Measurements from ENCODE around the gene ANKRD52. TPM values are rescaled to one million over a fixed set of nuclear protein-coding genes. Genes with fewer than 3 reads are reported as not detected.

The ANKRD52 gene
- total RNA-seq, 2 experiments from 2014 or later = 29.2 to 31.0 TPM

DNA sequence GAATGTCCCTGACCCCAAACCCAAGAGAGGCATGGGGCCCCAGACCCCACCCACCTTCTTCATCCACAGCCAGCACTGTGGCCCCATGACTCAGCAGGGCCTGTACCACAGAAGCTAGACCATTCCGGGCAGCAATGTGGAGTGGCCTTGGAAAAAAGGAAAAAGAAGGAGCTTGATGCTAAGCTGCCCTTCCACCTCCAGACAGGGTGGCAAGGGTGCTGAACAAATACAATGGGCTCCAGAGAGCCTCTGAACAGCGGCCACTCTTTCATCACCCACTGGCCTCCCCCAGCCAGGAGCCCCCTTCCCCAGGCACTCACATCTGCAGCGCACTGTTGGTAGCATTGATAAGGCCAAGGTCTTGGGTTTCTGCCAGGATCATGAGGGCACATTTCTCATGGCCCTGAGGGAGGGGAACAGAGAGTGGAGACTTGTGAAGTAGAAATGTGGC is 14.4 kb downstream of the ANKRD52 start:
- ChIA-PET POLR2A (no interaction called here), CTCF (no interaction called here)
- Mint-ChIP-seq H3K4me3 (no peak overlapping the region), H3K9me3 (ENCODE audit: low read depth) (no peaks in the 10 kb centered on the region), H3K36me3 (ENCODE audit: low read depth) (peaks cover 22% of the 10 kb centered on the region), H3K27me3 (no peaks in the 10 kb centered on the region), H3K4me1 (no peaks in the 10 kb centered on the region), H3K27ac (peak overlapping the region; percentile 55)
- ATAC-seq (no peak), DNase-seq (no peak)
- intact Hi-C loops (cut with DNase I, micrococcal nuclease) = no loop called here

DNA sequence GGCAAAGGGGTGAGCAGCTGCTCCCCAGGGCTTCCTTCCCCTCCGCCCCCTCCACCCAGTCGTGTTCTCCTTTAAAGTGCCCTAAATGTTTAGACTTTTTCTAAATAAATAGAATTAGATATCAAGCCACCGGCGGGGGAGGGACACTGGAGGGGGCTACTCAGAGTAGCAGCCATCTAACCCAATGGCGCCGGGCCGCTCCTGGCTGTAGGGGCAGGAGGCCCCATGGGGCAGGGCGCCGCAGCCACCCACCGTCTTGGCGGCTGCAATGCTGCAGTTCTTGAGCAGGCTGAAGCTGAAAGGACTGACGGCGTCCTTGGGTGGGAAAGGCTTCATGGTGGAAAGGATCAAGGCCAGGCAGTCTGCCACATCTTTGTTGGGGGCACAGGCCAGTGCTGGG is 15.2 kb downstream of the ANKRD52 start:
- DNase-seq (no peak), ATAC-seq (no peak)
- Mint-ChIP-seq H3K4me3 (no peak overlapping the region), H3K9me3 (ENCODE audit: low read depth) (no peaks in the 10 kb centered on the region), H3K4me1 (no peaks in the 10 kb centered on the region), H3K36me3 (ENCODE audit: low read depth) (peaks cover 22% of the 10 kb centered on the region), H3K27me3 (no peaks in the 10 kb centered on the region), H3K27ac (no peak overlapping the region)
- POLR2A ChIA-PET = interaction anchor here (0.6 kb wide), 1 partner anchor 24 kb away, joined by 3 read pairs; the partner anchor contains the start of gene COQ10A
- intact Hi-C loops (cut with DNase I, micrococcal nuclease) = no loop called here
- CTCF ChIA-PET = interaction anchor here (0.6 kb wide), 1 partner anchor 130 kb away, joined by 3 read pairs; no protein-coding TSS in a partner anchor

DNA sequence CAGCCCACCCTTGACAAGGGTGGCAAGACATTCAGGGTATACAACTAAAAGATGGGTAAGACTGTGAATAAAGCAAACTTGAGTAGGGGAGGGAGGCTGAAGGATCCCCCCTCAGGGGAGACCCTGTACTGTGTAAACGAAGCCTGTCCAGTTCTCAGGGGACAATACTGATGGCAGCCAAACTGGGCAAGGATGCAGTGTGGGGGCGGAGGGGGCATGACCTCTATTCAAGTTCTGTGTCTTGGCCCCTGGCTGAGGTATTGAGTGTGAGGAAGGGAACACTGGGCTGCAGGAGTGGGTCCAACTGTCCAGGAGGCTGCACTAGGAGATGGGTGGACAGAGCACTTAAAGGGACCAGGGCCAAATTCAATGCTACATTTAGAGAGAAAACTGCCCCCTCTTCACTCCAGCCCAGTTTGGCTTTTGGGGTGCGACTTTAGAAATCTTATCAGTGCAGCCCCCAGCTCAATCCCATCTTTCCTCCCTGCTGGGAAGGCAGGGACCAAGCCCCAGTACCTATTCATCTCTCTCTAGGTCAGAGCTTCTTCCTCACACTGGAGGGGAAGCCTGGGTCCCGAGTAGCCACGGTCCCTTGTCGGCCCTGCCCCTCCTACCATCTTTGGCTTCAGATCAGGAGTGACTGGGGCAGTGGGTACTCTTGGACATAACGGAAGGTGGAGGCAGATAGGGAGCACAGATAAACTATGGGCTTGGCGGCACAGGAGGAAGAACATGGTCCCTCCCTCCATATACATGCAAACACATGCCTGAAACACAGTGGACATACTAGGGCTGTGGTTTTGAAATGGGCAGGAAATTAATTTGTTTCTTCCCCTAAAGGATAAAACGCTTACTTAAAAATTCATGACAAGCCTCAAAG is 16.5 kb downstream of the ANKRD52 start:
- no peak for DNase-seq
- ChIA-PET POLR2A (no interaction called here), CTCF (interaction anchor here (0.6 to 0.7 kb wide), 2 partner anchors 21 to 111 kb away, joined by 3 to 4 read pairs; no protein-coding TSS in a partner anchor)
- intact Hi-C loops (cut with DNase I, micrococcal nuclease) = no loop called here
- Mint-ChIP-seq H3K9me3 (ENCODE audit: low read depth) (no peaks in the 10 kb centered on the region), H3K36me3 (ENCODE audit: low read depth) (peaks cover 16% of the 10 kb centered on the region), H3K4me3 (no peak overlapping the region), H3K27me3 (no peaks in the 10 kb centered on the region), H3K4me1 (no peaks in the 10 kb centered on the region), H3K27ac (peak overlapping the region; percentile 4)
- ATAC-seq = no peak

DNA sequence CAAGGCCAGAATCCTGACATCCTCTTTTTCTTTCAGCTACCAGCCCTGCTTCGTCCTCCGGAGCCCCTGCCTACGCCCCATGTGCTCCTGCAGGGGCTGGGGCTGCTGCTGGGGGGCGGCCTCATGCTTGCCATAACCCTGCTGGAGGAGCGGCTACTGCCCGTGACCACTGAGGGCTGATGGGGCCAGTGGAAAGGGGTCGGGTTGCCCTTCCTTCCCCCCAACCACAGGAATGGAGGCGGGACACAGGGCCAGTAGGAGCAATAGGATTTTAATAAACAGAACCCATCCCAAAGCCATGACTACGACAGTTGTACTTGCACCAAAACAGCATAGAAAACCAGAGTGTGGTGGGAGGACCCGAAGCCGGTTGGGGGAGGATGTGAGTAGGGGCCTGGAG is 20.6 kb downstream of the ANKRD52 start:
- CTCF ChIA-PET = interaction anchor here (1.4 kb wide), 1 partner anchor 16 kb away, joined by 8 read pairs; the partner anchor contains the start of gene RNF41
- Mint-ChIP-seq H3K36me3 (ENCODE audit: low read depth) (peaks cover 5% of the 10 kb centered on the region), H3K27ac (no peak overlapping the region), H3K9me3 (ENCODE audit: low read depth) (no peaks in the 10 kb centered on the region), H3K4me3 (no peak overlapping the region), H3K27me3 (no peaks in the 10 kb centered on the region), H3K4me1 (no peaks in the 10 kb centered on the region)
- ATAC-seq (no peak), DNase-seq (no peak)
- POLR2A ChIA-PET = no interaction called here
- intact Hi-C loops (cut with DNase I, micrococcal nuclease) = no loop called here

DNA sequence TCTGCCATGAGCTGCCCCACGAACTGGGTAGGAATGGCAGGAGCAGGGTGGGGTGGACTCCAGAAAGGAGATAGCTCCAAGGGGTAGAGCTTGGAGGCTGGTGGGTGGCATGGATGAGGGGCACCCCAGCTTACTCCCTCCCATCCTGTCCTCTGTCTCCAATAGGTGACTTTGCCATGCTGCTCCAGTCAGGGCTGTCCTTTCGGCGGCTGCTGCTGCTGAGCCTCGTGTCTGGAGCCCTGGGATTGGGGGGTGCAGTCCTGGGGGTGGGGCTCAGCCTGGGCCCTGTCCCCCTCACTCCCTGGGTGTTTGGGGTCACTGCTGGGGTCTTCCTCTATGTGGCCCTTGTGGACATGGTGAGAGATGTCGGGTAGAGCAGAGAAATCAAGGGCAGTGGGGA is 21.2 kb downstream of the ANKRD52 start:
- Mint-ChIP-seq H3K4me1 (no peaks in the 10 kb centered on the region), H3K36me3 (ENCODE audit: low read depth) (peaks cover 5% of the 10 kb centered on the region), H3K9me3 (ENCODE audit: low read depth) (no peaks in the 10 kb centered on the region), H3K4me3 (no peak overlapping the region), H3K27me3 (no peaks in the 10 kb centered on the region), H3K27ac (no peak overlapping the region)
- intact Hi-C loops (cut with DNase I, micrococcal nuclease) = no loop called here
- ChIA-PET CTCF (interaction anchor here (0.7 to 0.9 kb wide), 3 partner anchors 44 to 47 kb away, joined by 3 read pairs; no protein-coding TSS in a partner anchor), POLR2A (no interaction called here)
- DNase-seq (no peak), ATAC-seq (no peak)

DNA sequence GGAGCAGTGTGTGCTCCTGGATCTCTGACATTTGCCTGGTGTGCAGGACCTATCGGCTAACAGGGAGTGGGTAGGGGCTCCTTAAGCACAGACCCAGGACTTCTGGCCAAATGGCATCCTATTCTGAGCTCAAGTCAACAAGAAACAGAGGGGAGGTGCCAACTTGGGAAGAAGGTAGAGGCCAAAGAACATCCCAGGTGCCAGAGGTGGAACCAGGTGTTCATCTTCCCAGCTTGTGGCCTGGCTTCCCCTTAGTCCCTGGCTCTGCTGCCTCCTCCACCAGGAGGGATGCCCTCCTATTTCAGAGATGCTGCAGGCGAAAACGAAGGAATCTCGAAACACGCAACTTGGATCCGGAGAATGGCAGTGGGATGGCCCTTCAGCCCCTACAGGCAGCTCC is 22.1 kb downstream of the ANKRD52 start:
- POLR2A ChIA-PET = no interaction called here
- H3K27me3 Mint-ChIP-seq = no peaks in the 10 kb centered on the region
- H3K4me1 Mint-ChIP-seq = no peaks in the 10 kb centered on the region
- ATAC-seq (no peak), DNase-seq (no peak)
- H3K36me3 Mint-ChIP-seq (ENCODE audit: low read depth) = peaks cover 5% of the 10 kb centered on the region
- CTCF ChIA-PET = no interaction called here
- no peak overlapping the region for H3K27ac Mint-ChIP-seq
- H3K4me3 Mint-ChIP-seq = no peak overlapping the region
- H3K9me3 Mint-ChIP-seq (ENCODE audit: low read depth) = no peaks in the 10 kb centered on the region
- intact Hi-C loops (cut with DNase I, micrococcal nuclease) = no loop called here

DNA sequence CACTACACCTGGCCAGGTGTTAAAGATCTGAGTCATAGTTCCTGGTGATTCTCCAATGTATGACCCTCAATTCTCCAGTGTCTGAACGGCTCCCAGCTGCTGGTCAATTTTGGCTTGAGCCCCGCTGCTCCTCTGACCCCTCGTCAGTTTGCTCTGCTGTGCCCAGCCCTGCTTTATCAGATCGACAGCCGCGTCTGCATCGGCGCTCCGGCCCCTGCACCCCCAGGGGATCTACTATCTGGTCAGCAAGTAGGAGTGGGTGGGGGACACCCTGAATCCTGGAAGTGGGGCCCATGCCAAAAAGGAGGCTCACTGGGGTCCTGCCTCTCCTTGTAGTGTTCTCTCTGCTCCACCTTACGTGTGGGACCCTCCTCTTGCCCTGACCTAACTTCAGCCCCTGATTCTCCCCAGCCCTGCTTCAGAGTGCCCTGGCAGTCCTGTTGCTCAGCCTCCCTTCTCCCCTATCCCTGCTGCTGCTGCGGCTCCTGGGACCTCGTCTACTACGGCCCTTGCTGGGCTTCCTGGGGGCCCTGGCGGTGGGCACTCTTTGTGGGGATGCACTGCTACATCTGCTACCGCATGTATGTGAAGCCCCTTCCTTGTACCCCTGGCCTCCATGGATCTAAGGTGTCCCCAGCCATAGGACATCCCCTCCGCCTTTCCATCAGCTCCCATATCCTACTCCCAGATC is 23.3 kb downstream of the ANKRD52 start:
- no peak for ATAC-seq
- intact Hi-C loops (cut with DNase I, micrococcal nuclease) = no loop called here
- ChIA-PET CTCF (interaction anchor here (0.6 to 2.0 kb wide), 3 partner anchors 13 to 190 kb away, joined by 5 to 9 read pairs (median 6); partner anchors contain the start of genes ANKRD52 and RNF41), POLR2A (no interaction called here)
- no peak overlapping the region for H3K4me3 Mint-ChIP-seq
- H3K27ac Mint-ChIP-seq = no peak overlapping the region
- H3K4me1 Mint-ChIP-seq = no peaks in the 10 kb centered on the region
- no peak for DNase-seq
- peaks cover 5% of the 10 kb centered on the region for H3K36me3 Mint-ChIP-seq (ENCODE audit: low read depth)
- no peaks in the 10 kb centered on the region for H3K27me3 Mint-ChIP-seq
- no peaks in the 10 kb centered on the region for H3K9me3 Mint-ChIP-seq (ENCODE audit: low read depth)

DNA sequence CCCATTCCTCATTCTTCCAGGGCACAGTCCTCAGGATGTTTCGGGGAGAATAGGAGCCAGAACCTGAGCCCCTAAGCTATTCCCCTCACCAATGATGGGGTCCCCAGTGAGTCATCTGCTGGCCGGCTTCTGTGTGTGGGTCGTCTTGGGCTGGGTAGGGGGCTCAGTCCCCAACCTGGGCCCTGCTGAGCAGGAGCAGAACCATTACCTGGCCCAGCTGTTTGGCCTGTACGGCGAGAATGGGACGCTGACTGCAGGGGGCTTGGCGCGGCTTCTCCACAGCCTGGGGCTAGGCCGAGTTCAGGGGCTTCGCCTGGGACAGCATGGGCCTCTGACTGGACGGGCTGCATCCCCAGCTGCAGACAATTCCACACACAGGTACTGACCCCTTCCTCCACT is 27.0 kb downstream of the ANKRD52 start:
- H3K27me3 Mint-ChIP-seq = no peaks in the 10 kb centered on the region
- H3K27ac Mint-ChIP-seq = no peak overlapping the region
- ATAC-seq (no peak), DNase-seq (no peak)
- peaks cover 7% of the 10 kb centered on the region for H3K36me3 Mint-ChIP-seq (ENCODE audit: low read depth)
- CTCF ChIA-PET = interaction anchor here (1.0 to 1.1 kb wide), 3 partner anchors 25 to 42 kb away, joined by 3 to 4 read pairs (median 3); partner anchors contain the start of gene SMARCC2
- intact Hi-C loops (cut with DNase I, micrococcal nuclease) = no loop called here
- POLR2A ChIA-PET = no interaction called here
- no peaks in the 10 kb centered on the region for H3K9me3 Mint-ChIP-seq (ENCODE audit: low read depth)
- H3K4me1 Mint-ChIP-seq = no peaks in the 10 kb centered on the region
- no peak overlapping the region for H3K4me3 Mint-ChIP-seq

DNA sequence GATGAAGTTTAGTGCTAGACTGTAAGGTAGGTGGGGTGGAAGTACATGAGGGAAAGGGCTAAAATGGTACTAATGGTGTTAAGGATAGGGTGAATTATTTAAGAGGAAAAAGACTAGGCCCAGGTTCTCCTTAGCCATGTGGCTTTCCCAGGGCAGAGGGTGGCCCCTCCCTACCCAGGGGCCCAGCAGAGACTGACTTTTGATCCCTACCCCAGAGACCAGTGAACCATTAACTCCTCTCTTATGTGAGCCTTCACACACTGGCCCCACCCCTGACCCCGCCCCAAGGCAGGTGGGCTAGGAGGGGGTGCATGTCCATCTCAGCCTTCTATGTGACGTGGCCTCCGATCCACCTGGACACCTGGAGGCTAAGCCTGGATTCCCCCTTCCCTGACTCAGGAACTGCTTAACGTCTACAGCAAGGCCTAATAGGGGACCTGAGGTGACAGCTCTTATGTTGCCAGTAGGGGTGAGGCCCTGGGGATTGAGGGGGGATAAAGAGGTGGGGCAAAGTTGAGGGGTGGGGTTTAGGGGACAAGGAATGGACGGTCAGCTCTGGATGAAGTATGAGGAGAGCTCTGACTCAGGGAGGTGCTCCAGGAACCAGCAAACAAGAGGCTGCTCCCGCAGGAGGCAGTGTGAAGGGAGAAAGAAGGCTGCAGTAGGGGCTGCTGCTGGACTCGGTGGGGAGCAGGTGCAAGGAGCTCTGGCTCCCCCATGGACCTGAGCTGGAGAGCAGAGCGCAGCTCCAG is 27.6 kb downstream of the ANKRD52 start:
- peaks cover under 1% of the 10 kb centered on the region for H3K4me1 Mint-ChIP-seq
- no peak overlapping the region for H3K4me3 Mint-ChIP-seq
- no peak overlapping the region for H3K27ac Mint-ChIP-seq
- ChIA-PET POLR2A (no interaction called here), CTCF (interaction anchor here (0.5 to 1.1 kb wide), 3 partner anchors 8 to 41 kb away, joined by 3 read pairs; partner anchors contain the start of gene SMARCC2)
- DNase-seq = no peak
- ATAC-seq = no peak
- no peaks in the 10 kb centered on the region for H3K9me3 Mint-ChIP-seq (ENCODE audit: low read depth)
- intact Hi-C loops (cut with DNase I, micrococcal nuclease) = no loop called here
- peaks cover 9% of the 10 kb centered on the region for H3K36me3 Mint-ChIP-seq (ENCODE audit: low read depth)
- no peaks in the 10 kb centered on the region for H3K27me3 Mint-ChIP-seq

DNA sequence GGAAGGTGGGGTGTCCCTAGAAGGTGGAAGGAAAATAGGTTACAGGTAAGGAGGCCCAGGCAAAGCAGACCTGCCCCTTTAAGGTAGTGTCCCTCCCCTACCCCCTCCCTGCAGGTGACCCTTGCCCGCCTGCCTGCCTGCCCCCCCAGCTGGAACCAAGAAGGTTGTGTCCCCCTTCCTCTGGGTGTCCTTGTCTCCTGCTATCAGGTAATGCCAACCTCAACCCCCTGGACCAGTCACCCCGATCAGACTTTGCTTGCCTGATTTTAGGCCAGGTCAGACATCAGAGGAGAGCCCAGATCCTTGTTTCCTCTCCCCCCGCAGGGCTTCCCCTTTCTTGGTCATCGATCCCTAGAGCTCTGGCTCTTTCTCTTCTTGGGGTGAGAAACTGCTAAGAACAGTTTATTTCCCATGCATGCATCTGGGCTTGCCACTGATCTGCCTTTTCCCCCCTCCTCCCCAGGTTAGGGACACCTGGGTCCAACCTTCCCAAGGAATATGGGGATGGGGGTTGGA is 28.2 kb downstream of the ANKRD52 start, which contains the start of gene SLC39A5:
Gene SLC39A5, plus strand, starts transcription at position 136 of the 516 bp plus-strand sequence. CDS start 1,224 bp downstream, outside the sequence.
- no peak within 1 kb of the TSS for H3K4me3 Mint-ChIP-seq
- H3K4me1 Mint-ChIP-seq = peaks cover 7% of the 10 kb centered on the region
- no peaks in the 10 kb centered on the region for H3K9me3 Mint-ChIP-seq (ENCODE audit: low read depth)
- POLR2A ChIA-PET = no interaction called here
- H3K36me3 Mint-ChIP-seq (ENCODE audit: low read depth) = peaks cover 9% of the 10 kb centered on the region
- intact Hi-C loops (cut with DNase I, micrococcal nuclease) = no loop called here
- H3K27me3 Mint-ChIP-seq = no peaks in the 10 kb centered on the region
- ATAC-seq (no peak), DNase-seq (no peak)
- CTCF ChIA-PET = interaction anchor here (0.7 to 1.1 kb wide), 3 partner anchors 8 to 144 kb away, joined by 3 read pairs; partner anchors contain the start of gene SMARCC2
- no peak within 1 kb of the TSS for H3K27ac Mint-ChIP-seq

DNA sequence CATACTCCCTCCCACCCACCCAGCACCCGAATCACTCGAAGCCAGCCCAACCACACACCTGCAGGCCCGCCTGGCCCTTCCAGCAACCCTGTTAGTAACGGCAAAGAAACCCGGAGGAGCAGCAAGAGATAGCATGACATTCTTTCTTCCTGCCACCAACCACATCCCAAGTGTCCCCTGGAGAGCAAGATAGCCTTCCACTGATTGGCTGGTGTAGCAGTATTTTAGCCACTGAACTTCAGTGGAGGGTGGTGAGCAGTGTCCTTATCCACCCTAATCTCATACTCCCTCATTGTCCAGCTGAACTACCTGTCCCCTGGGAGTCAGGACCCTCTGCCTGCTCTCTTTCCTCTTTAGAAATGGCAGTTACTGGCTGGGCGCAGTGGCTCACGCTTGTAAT is 29.1 kb downstream of the ANKRD52 start:
- intact Hi-C loops (cut with DNase I, micrococcal nuclease) = no loop called here
- Mint-ChIP-seq H3K4me3 (no peak overlapping the region), H3K27ac (no peak overlapping the region), H3K4me1 (peaks cover 11% of the 10 kb centered on the region), H3K9me3 (ENCODE audit: low read depth) (no peaks in the 10 kb centered on the region), H3K36me3 (ENCODE audit: low read depth) (peaks cover 9% of the 10 kb centered on the region), H3K27me3 (no peaks in the 10 kb centered on the region)
- ChIA-PET CTCF (interaction anchor here (0.7 kb wide), 1 partner anchor 143 kb away, joined by 3 read pairs; no protein-coding TSS in a partner anchor), POLR2A (no interaction called here)
- DNase-seq (no peak), ATAC-seq (no peak)

Measured in activated CD4-positive, alpha-beta T cell treated with anti-CD3 and anti-CD28 coated beads for 36 hours (primary cell).